Umbilical cord (tissue), 2 donors: ENCODE results near the gene DENND1B. TPM values are rescaled to one million over a fixed set of nuclear protein-coding genes. Genes with fewer than 3 reads are reported as not detected.

Experiments used
- DNase-seq: peaks from one replicate; pipeline ENCODE4 v3.0.0-alpha.2; 2015; ENCODE audit warnings: low spot score
- total RNA-seq: library from RNA; depleted of rRNA; stranded (reverse); fragments of >200 nt; gene quantifications from one replicate; pipeline ENCODE4 v1.2.3, GENCODE V29; 2014; ENCODE audit warnings: low replicate concordance; ENCODE audit not compliant: insufficient read depth

The DENND1B gene
- total RNA-seq, 1 donor from 2014 or later = 24.3 TPM

DNA sequence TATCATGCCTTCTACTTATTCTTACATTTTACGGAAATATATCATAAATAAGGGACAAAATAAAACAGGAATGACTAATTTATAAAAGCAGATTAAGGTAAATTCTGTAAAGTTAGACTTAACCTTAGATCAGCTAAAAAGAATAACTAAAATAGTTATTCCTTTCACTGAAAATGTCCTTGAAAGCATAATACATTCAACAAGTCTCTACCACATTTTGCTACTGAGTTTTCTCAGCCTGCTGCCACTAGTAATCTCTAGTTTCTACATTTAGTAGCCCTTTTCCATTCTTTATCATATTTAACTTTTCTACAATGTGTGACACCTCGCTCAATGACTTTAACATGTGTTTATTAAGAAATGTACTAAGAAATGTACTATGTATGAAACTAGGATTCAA lies 89.0 kb downstream of the DENND1B start:
- no peak for DNase-seq

GRCh38 chr1:197685785-197686184 lies 89.5 kb downstream of the DENND1B start:
- no peak for DNase-seq

- peak; percentile 22 for DNase-seq
These were observed 91.3 kb downstream of the DENND1B start for GRCh38 chr1:197683895-197684553.

DNA sequence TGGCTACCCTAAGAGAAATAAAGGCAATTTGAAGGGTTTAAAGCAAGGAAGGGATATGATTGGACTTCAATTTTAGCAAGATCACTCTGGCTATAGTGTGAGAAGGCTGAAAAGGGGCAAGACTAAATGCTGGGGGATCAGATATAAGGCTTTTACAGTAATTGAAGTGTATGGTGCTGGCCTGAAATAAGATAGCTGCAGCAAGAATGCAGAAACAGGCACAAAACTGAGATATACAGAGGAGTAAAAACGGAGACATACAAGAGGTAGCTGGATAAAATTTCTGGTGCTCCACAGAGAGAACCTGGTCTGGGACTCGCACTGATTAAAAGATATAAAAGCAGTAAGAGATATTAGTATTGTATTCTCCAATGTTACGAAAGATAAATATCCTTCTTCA lies 92.0 kb downstream of the DENND1B start:
- DNase-seq = no peak

DNA sequence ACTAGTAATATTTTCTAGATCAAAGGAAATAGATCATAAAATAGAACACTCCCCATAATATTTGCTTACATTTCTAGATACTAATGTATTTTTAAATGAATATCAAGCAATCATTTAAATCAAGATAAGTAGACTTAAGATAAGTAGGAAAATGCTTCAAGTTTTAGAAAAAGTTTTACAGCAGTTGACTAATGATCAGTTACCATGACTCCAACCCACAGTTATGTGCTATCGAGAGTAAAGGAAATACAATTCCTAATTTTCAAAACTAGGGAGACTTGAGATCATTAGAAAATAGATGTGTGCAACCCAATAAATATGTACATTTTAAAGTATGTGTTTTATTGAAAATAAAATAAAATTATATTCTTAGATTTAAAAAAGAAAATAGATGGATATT lies 95.0 kb downstream of the DENND1B start:
- DNase-seq = no peak

DNA sequence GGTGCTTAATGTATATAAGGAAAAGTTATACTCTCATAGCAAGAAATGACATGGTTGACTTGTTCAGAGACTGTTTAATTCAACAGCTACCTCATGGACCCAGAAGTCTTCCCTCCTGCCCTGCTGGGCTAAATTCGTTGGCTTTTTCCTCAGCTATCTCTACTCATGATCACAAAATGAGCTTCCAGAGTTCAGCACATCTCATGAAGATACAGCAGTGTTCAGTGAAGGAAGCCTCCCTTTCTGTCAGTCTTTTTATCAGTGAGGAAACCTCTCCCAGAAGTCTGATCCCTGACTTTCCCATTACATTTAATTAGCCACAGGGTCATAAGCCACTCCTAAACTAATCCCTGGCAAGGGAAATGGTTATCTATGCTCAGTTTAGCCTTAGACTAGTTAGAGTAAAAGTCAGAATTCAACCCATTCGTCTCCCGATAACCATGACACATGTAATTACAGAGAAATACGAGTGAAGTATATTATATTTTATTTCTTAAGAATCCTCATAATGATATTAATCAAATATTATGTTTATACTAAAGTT lies 97.5 kb downstream of the DENND1B start:
- DNase-seq = no peak

GRCh38 chr1:197677313-197677712 lies 98.0 kb downstream of the DENND1B start:
- no peak for DNase-seq

- peak; percentile 17 for DNase-seq
These were observed 99.6 kb downstream of the DENND1B start for GRCh38 chr1:197675583-197676208.

- DNase-seq = no peak
These were observed 101.0 kb downstream of the DENND1B start for GRCh38 chr1:197674286-197674685.

DNA sequence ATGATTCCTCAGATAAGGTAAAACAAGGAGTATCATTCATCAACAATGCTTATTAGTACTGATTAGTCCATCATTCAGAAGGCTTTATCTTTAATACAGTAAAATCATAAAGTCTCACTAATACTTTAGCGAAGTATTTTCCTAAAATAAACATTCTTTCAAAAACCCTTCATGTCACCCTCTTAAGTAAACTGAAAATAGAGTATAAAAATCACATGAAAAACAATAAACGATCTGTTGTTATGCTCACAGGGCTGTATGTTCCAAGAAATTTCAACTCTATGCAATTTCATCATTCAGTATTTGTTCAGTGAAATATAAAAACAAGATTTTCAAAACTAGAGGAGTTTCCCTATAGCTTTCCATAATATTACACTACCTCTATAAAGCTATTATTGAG lies 102.0 kb downstream of the DENND1B start:
- DNase-seq = no peak

- no peak for DNase-seq
These were observed 102.9 kb downstream of the DENND1B start for GRCh38 chr1:197672347-197672746.

GRCh38 chr1:197671920-197672319 lies 103.4 kb downstream of the DENND1B start:
- DNase-seq = no peak

DNA sequence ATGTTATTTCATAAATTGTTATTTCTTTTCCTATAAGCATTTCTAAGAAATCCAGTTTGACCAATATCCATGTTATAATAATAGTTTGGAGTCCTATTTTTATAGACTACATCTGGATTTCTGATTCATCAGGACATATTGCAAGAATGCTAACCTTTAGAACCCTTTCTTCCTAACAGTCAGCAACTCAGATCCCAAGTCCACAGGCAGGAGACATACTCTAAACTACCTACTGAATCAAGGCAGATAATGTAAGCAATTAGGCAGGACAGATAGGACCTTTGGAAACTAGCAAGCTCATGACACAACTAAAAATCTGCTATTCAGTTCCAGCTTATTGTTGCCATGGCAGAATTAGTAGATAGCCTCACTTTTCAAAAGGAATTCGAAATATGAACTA lies 104.1 kb downstream of the DENND1B start:
- DNase-seq = no peak

DNA sequence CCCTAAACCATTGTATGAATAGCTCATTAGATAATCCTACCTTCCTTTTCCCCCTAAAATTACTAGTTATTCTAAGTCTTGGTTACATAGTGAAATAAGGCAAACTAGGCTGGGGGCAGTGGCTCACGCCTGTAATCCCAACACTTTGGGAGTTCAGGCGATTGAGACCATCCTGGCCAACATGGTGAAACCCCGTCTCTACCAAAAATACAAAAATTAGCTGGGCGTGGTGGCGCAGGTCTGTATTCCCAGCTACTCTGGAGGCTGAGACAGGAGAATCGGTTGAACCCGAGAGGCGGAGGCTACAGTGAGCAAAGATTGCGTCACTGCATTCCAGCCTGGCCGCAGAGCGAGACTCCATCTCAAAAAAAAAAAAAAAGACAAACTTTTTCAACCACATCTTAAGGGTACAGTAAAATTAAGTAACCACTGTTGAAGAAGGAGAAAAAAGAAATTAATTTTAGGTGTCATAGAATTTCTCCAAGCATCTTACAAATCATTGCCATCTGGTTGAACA lies 108.5 kb downstream of the DENND1B start:
- no peak for DNase-seq

DNA sequence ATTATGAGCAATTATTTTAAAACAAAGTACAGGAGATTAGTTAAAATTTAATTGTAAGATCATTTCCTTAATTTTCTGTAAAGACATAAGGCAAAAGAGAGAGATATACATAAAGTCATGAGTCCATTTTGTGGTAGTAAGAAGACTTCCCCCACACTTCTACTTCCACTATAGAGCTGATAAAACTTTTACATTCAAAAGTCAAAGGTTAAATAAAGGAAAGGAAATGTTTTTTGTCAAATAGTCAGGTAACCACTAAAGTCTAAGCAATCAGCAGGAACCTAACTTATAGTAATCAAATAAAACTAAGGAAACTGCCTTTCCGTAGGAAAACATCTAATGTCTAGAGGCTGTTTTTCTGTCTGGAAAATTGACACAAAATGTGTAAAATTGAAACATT lies 110.9 kb downstream of the DENND1B start:
- no peak for DNase-seq

DNA sequence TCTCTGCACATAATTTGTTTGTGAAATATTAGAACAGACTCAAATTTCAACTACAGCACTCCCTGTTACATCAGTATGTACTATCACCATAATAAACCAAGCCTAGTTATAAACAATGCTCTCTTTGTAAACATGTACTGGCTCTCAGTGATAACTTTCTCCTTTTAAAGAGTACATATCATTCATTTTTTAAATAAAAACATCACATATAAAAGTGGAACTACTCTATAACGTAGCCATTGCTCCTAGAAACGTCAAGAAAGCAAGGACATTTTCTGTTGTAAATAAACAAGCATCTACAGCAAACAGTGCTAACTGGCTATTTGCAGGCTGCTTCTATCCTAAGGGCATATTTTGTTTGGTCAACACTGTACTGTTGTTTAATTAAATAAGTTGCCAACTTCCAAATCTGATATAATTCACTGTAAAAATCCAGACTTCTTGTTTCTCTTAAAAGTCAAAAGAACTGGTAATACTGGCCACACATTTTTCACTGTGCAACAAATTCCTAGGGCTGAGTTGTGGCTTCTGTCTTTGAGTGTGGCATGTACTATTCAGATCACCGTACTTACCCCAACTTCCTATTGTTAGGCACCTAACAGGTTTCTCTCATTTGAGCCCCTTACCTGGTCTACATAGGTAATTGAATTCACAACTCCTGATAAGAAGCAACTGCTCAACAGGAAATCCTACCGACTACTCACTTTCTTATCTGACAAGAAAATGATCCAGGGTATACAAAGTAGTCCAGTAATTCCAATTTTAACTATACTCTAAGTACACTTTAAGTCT lies 111.9 kb downstream of the DENND1B start:
- no peak for DNase-seq

- no peak for DNase-seq
These were observed 114.9 kb downstream of the DENND1B start for GRCh38 chr1:197660389-197660788.

DNA sequence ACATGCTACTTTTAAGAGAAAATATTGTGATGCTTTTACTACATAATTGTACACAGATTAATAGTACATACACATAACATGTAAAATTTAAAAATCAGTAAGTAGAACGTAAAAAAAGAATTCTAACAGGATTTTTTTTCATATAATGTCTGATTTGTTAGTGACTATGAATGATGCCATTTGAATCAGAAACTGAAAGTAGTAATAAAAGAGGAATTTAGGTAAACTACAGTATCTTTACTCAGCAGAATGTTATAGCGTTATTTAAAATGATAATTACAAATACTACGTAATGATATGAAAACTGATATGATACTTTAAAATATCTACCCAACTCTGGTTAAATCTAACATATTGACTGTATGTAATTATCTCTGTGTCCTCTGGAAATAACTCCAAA lies 116.1 kb downstream of the DENND1B start:
- DNase-seq = no peak

GRCh38 chr1:197649188-197649587 lies 126.1 kb downstream of the DENND1B start:
- no peak for DNase-seq

GRCh38 chr1:197638316-197638715 lies 137.0 kb downstream of the DENND1B start:
- DNase-seq = no peak

GRCh38 chr1:197637406-197637805 lies 137.9 kb downstream of the DENND1B start:
- no peak for DNase-seq

DNA sequence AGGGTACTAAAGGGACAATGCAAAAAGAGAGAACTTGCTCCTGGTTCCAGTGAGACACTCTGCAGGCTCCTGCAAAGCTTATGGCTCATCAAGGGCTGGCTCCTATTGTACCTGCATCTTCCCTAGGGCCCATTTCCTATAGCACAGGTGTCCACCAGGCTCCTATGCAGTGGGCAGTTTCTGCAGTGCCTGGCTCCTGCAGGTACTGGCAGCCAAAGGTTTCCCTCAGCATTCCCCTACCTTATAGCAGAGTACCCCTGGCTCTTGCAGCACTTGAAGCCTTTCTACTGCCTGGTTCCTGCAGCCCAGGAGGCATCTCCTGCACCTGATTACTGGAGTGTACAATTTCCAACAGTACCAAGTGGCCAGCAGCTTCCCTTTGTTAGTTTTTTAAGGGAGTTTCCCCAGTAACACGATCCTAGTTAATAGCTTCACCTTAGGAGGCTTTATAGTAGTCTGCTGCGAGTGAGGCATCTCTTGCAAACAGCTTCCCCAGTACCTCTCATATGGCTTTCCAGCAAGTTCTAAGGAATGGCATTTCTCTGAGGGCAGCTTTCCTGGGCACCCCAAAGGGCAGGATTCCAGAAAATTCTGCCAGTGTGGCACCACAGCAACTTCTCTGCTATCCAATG lies 141.7 kb downstream of the DENND1B start:
- no peak for DNase-seq
